HCT116 (cell line): ENCODE measurements around the gene ORC3. TPM values are rescaled to one million over a fixed set of nuclear protein-coding genes. Genes with fewer than 3 reads are reported as not detected.

ENCODE experiments used
- ATAC-seq: fragments of 200-7000 bp; cut with Tn5 transposase; 2 replicates; pipeline ENCODE4 v1.9.1; 2020; ENCODE audit warnings: mild to moderate bottlenecking, moderate library complexity
- BruUV-seq: library from RNA; stranded (reverse); fragments of 400-500 nt; replicated peaks from 2 replicates; lab custom pipeline; 2021; lab: Mats Ljungman, UMichigan
- CTCF ChIA-PET: fragments of 300-600 bp; sonication (Branson Sonifier 250); formaldehyde crosslinking; loops from one replicate; lab custom pipeline; 2021; ENCODE audit warnings: antibody characterized with exemption; lab: Charles Lee
- POLR2A ChIA-PET: fragments of 300-600, 350-600 bp; sonication (Branson Sonifier 250); formaldehyde crosslinking; loops from one replicate; lab custom pipeline; 2021; ENCODE audit warnings: antibody characterized with exemption; lab: Charles Lee
- RAD21 ChIA-PET, 2 experiments: fragments of 300-600 bp; sonication (Branson Sonifier 250); formaldehyde crosslinking; loops; one replicate each; lab custom pipeline; 2023; ENCODE audit warnings: low total read pairs in 2 of 2; ENCODE audit not compliant: uncharacterized antibody in 2 of 2, unreplicated experiment in 2 of 2, low non-redundant PET in 1 of 2; lab: Charles Lee
- DNase-seq: peaks from one replicate; pipeline ENCODE4 v3.0.0-alpha.2; 2010; ENCODE audit warnings: low read depth, low spot score
- H2AFZ ChIP-seq: fragments of 200-600 bp; shearing (Covaris generic), sonication (generic); 2 replicates; pipeline ENCODE4 v1.6.1; 2017; ENCODE audit warnings: low read depth, mixed run types, mixed read lengths, antibody characterized with exemption, low read length; ENCODE audit not compliant: poor library complexity, severe bottlenecking
- H3K27ac ChIP-seq: 2 replicates; pipeline ENCODE4 v1.5.1; 2012; ENCODE audit warnings: low read depth, low read length
- H3K27me3 ChIP-seq: fragments of 200-600 bp; sonication (generic); 2 replicates; pipeline ENCODE4 v1.6.1; 2016; ENCODE audit warnings: mixed run types, low read length, mixed read lengths; ENCODE audit not compliant: insufficient read depth
- H3K36me3 ChIP-seq, 2 experiments: fragments of 200-500 bp in 1 of 2; fragments of 200-600 bp in 1 of 2; sonication (Bioruptor generic) in 1 of 2; sonication (generic) in 1 of 2; 2 replicates each; pipeline versions ENCODE4 v1.5.1 to v1.6.1; 2014 to 2016; ENCODE audit warnings: low read length in 2 of 2, inconsistent platforms in 1 of 2, mixed read lengths in 1 of 2, mixed run types in 1 of 2; ENCODE audit not compliant: insufficient read depth in 2 of 2, control insufficient read depth in 1 of 2
- H3K4me1 ChIP-seq, 2 experiments: fragments of 200-600 bp in 1 of 2; sonication (generic) in 1 of 2; 2 replicates each; pipeline versions ENCODE4 v1.5.1 to v1.6.1; 2012 to 2017; ENCODE audit warnings: low read length in 2 of 2, inconsistent platforms in 1 of 2, mild to moderate bottlenecking in 1 of 2, mixed read lengths in 1 of 2, mixed run types in 1 of 2, moderate library complexity in 1 of 2; ENCODE audit not compliant: insufficient read depth in 2 of 2, control insufficient read depth in 1 of 2
- H3K4me2 ChIP-seq: fragments of 200-600 bp; sonication (generic); 2 replicates; pipeline ENCODE4 v1.6.1; 2017; ENCODE audit warnings: mixed run types, low read length, mixed read lengths
- H3K4me3 ChIP-seq, 2 experiments: fragments of 200-600 bp in 1 of 2; sonication (generic) in 1 of 2; replicated peaks in 1 of 2; 2 replicates each; pipeline ENCODE4 v1.5.1; 2011 to 2016; ENCODE audit warnings: low read length in 2 of 2, control low read depth in 1 of 2, low read depth in 1 of 2, mild to moderate bottlenecking in 1 of 2, mixed read lengths in 1 of 2, mixed run types in 1 of 2
- H3K79me2 ChIP-seq: fragments of 200-600 bp; sonication (generic); 2 replicates; pipeline ENCODE4 v1.6.1; 2017; ENCODE audit warnings: mild to moderate bottlenecking, mixed run types, low read length, moderate library complexity, mixed read lengths; ENCODE audit not compliant: insufficient read depth
- H3K9ac ChIP-seq: fragments of 200-600 bp; sonication (generic); 2 replicates; pipeline ENCODE4 v1.6.1; 2016; ENCODE audit warnings: low read length, mixed read lengths
- H3K9me2 ChIP-seq: fragments of 200-600 bp; sonication (generic), shearing (Covaris generic); 2 replicates; pipeline ENCODE4 v1.6.1; 2017; ENCODE audit warnings: mixed run types, mild to moderate bottlenecking, moderate library complexity; ENCODE audit not compliant: insufficient read depth
- H3K9me3 ChIP-seq, 2 experiments: fragments of 200-500 bp in 1 of 2; fragments of 200-600 bp in 1 of 2; sonication (Bioruptor generic) in 1 of 2; sonication (generic) in 1 of 2; 2 replicates each; pipeline ENCODE4 v1.6.1; 2014 to 2017; ENCODE audit warnings: low read length in 2 of 2, mixed read lengths in 2 of 2, inconsistent platforms in 1 of 2, low read depth in 1 of 2, mild to moderate bottlenecking in 1 of 2, mixed run types in 1 of 2, moderate library complexity in 1 of 2; ENCODE audit not compliant: control insufficient read depth in 1 of 2, insufficient read depth in 1 of 2
- H4K20me1 ChIP-seq: fragments of 200-600 bp; sonication (generic), shearing (Covaris generic); 2 replicates; pipeline ENCODE4 v1.6.1; 2017; ENCODE audit warnings: mixed run types, mild to moderate bottlenecking, moderate library complexity; ENCODE audit not compliant: insufficient read depth
- ATF3 ChIP-seq: IDR thresholded peaks from 2 replicates; pipeline ENCODE4 v1.6.1; 2012
- CBX3 ChIP-seq: IDR thresholded peaks from 2 replicates; pipeline ENCODE4 v1.6.1; 2012; ENCODE audit warnings: low read depth
- CEBPB ChIP-seq: IDR thresholded peaks from 2 replicates; pipeline ENCODE4 v1.6.1; 2012; ENCODE audit warnings: low read depth
- CTCF ChIP-seq, 3 experiments: fragments of 200-600 bp in 1 of 3; sonication (generic) in 1 of 3; IDR thresholded peaks in 2 of 3; conservative IDR thresholded peaks in 1 of 3; 2 replicates each; pipeline ENCODE4 v1.5.1; 2012 to 2017; ENCODE audit warnings: low read depth in 2 of 3, low read length in 2 of 3, antibody characterized with exemption in 1 of 3, borderline replicate concordance in 1 of 3, control low read depth in 1 of 3, mild to moderate bottlenecking in 1 of 3, mixed read lengths in 1 of 3, mixed run types in 1 of 3, moderate library complexity in 1 of 3; ENCODE audit not compliant: insufficient read depth in 1 of 3
- EGR1 ChIP-seq: IDR thresholded peaks from 2 replicates; pipeline ENCODE4 v1.6.1; 2012; ENCODE audit warnings: low read depth
- ELF1 ChIP-seq: IDR thresholded peaks from 2 replicates; pipeline ENCODE4 v1.6.1; 2012; ENCODE audit warnings: low read depth, borderline replicate concordance
- FOSL1 ChIP-seq: IDR thresholded peaks from 2 replicates; pipeline ENCODE4 v1.6.1; 2012; ENCODE audit warnings: low read depth
- JUND ChIP-seq: IDR thresholded peaks from 2 replicates; pipeline ENCODE4 v1.6.1; 2012
- POLR2A ChIP-seq: IDR thresholded peaks from 2 replicates; pipeline ENCODE4 v1.7.0; 2011; ENCODE audit warnings: borderline replicate concordance; ENCODE audit not compliant: insufficient read depth, insufficient read length; ENCODE audit errors: extremely low read depth
- SIN3A ChIP-seq: IDR thresholded peaks from 2 replicates; pipeline ENCODE4 v1.6.1; 2012; ENCODE audit warnings: low read depth
- SP1 ChIP-seq: IDR thresholded peaks from 2 replicates; pipeline ENCODE4 v1.6.1; 2012; ENCODE audit warnings: low read depth
- YY1 ChIP-seq: IDR thresholded peaks from 2 replicates; pipeline ENCODE4 v1.6.1; 2011; ENCODE audit warnings: low read length, low read depth, moderate library complexity, mild to moderate bottlenecking; ENCODE audit not compliant: insufficient replicate concordance; ENCODE audit errors: extremely low read depth
- intact Hi-C: fragments of 100-400 bp; cut with micrococcal nuclease; formaldehyde crosslinking; loops from 2 replicates; pipeline ENCODE4 v1.10.0; 2022
- total RNA-seq: library from RNA; stranded (reverse); gene quantifications from one replicate; pipeline ENCODE4 v1.2.1, GENCODE V29; 2021; ENCODE audit not compliant: unreplicated experiment
- TF ChIP-seq, protein P1 (sequence below): IDR thresholded peaks from 2 replicates; pipeline ENCODE4 v1.6.1; 2012; ENCODE audit warnings: low read depth
- TF ChIP-seq, protein P2 (sequence below): IDR thresholded peaks from 2 replicates; pipeline ENCODE4 v1.6.1; 2012

The ORC3 gene
- total RNA-seq, 1 experiment from 2014 or later = 34.2 TPM

DNA sequence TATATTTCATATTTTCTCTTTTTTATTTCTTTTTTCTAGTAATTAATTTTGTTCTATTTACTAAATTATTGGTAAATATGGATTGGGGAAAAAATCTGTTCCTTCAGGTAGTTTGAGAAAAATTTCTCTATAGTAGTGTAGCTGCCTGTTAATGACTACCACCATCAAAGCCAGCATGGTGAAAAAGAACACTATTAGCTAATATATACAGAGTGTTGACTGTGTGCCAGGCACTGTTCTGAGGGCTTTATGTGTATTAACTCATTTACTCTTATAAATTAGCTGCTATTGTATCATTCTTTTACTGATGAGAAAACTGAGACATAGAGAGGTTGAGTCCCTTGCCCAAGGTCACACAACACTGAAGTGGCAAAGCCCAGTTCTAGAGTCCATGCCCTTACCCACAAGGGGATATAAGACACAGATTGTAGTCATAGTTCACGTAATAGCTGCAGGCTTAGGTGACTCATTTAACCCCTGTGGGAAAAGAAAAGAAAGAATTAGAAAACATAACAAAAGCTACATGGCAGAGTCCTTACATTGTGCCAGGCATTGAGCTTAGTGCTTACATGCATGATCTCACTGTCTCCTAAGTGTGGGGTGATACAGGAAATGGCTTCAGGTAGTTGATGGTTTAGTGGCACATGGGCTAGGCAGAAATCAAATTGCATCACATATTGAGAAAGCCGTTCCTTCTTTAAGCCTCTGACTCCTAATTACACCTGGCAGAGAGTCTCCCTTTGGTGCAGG is 124.3 kb downstream of the ORC3 start:
- ATAC-seq (peak; percentile 65), DNase-seq (no peak)
- ChIA-PET RAD21 (interaction anchor here in 1 of 2 experiments (0.5 kb wide), 1 partner anchor 21 kb away, joined by 3 read pairs; no protein-coding TSS in a partner anchor), POLR2A (interaction anchor here (1.7 kb wide), 1 partner anchor 10 kb away, joined by 7 read pairs; no protein-coding TSS in a partner anchor), CTCF (no interaction called here)
- Histone ChIP-seq H3K9me3 (no peaks in the 10 kb centered on the region), H3K9me2 (no peaks in the 10 kb centered on the region), H3K4me1 (peaks cover 2 to 8% of the 10 kb centered on the region in 2 experiments; a peak in 2 of 4 replicates), H3K4me3 (no peak overlapping the region), H3K36me3 (no peaks in the 10 kb centered on the region), H3K9ac (no peak overlapping the region), H3K4me2 (peak overlapping the region; percentile 34), H3K79me2 (no peaks in the 10 kb centered on the region), H2AFZ (peak overlapping the region; percentile 92), H3K27ac (no peak overlapping the region), H4K20me1 (no peaks in the 10 kb centered on the region), H3K27me3 (no peaks in the 10 kb centered on the region)
- intact Hi-C loops = no loop called here
- no TSS peak for BruUV-seq
- TF ChIP-seq, protein P1, sequence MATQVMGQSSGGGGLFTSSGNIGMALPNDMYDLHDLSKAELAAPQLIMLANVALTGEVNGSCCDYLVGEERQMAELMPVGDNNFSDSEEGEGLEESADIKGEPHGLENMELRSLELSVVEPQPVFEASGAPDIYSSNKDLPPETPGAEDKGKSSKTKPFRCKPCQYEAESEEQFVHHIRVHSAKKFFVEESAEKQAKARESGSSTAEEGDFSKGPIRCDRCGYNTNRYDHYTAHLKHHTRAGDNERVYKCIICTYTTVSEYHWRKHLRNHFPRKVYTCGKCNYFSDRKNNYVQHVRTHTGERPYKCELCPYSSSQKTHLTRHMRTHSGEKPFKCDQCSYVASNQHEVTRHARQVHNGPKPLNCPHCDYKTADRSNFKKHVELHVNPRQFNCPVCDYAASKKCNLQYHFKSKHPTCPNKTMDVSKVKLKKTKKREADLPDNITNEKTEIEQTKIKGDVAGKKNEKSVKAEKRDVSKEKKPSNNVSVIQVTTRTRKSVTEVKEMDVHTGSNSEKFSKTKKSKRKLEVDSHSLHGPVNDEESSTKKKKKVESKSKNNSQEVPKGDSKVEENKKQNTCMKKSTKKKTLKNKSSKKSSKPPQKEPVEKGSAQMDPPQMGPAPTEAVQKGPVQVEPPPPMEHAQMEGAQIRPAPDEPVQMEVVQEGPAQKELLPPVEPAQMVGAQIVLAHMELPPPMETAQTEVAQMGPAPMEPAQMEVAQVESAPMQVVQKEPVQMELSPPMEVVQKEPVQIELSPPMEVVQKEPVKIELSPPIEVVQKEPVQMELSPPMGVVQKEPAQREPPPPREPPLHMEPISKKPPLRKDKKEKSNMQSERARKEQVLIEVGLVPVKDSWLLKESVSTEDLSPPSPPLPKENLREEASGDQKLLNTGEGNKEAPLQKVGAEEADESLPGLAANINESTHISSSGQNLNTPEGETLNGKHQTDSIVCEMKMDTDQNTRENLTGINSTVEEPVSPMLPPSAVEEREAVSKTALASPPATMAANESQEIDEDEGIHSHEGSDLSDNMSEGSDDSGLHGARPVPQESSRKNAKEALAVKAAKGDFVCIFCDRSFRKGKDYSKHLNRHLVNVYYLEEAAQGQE = no peak
- TF ChIP-seq FOSL1 = peak; percentile 57
- TF ChIP-seq EGR1 = no peak
- TF ChIP-seq, protein P2, sequence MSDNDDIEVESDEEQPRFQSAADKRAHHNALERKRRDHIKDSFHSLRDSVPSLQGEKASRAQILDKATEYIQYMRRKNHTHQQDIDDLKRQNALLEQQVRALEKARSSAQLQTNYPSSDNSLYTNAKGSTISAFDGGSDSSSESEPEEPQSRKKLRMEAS = no peak
- no peak for TF ChIP-seq YY1
- TF ChIP-seq SP1 = no peak
- no peak for TF ChIP-seq SIN3A
- TF ChIP-seq ATF3 = no peak
- peak; percentile 47 for TF ChIP-seq CEBPB
- no peak for TF ChIP-seq CTCF (IDR thresholded peaks at IDR 0.05 in 2 of 3, conservative IDR thresholded peaks at IDR 0.05 in 1 of 3; ENCODE audit: borderline replicate concordance in 1 of 3, insufficient read depth in 1 of 3, low read depth in 2 of 3, low read length in 2 of 3)
- TF ChIP-seq POLR2A = no peak
- TF ChIP-seq ELF1 = no peak; the same call in 1 of the 2 replicates
- TF ChIP-seq JUND = peak; percentile 35; the same call in 1 of the 2 replicates
- peak; percentile 15; the same call in 1 of the 2 replicates for TF ChIP-seq CBX3
